ENCODE measurements around the gene SUCO. TPM values are rescaled to one million over a fixed set of nuclear protein-coding genes. Genes with fewer than 3 reads are reported as not detected.

Gene SUCO
- total RNA-seq, 4 donors from 2014 or later, result 5.8 to 11.3 (median 6.4) TPM

GRCh38 chr1:172559572-172560210 is 26.7 kb downstream of the SUCO start:
- in situ Hi-C loops (cut with MboI; ENCODE audit: low sequenced_read_pairs in 4 of 4), result no loop called here
- no peak for TF ChIP-seq CTCF (IDR thresholded peaks at IDR 0.05 in 4 of 5, conservative IDR thresholded peaks at IDR 0.05 in 1 of 5)
- no peak for TF ChIP-seq POLR2A (IDR thresholded peaks at IDR 0.05)
- Histone ChIP-seq H3K9me3 (no peaks in the 10 kb centered on the region), H3K27ac (no peak overlapping the region), H3K4me1 (no peaks in the 10 kb centered on the region), H3K4me3 (no peak overlapping the region), H3K27me3 (no peaks in the 10 kb centered on the region), H3K36me3 (peaks cover 0 to 25% of the 10 kb centered on the region in 2 donors)
- DNase-seq (no peak), ATAC-seq (no peak)
- intact Hi-C loops (cut with DNase I; ENCODE audit: low total_unique reads), result no loop called here

GRCh38 chr1:172561252-172561651 is 28.3 kb downstream of the SUCO start:
- no peak for ATAC-seq
- Histone ChIP-seq H3K4me3 (no peak overlapping the region), H3K27ac (no peak overlapping the region), H3K4me1 (no peaks in the 10 kb centered on the region), H3K36me3 (peaks cover 0 to 25% of the 10 kb centered on the region in 2 donors), H3K27me3 (no peaks in the 10 kb centered on the region), H3K9me3 (no peaks in the 10 kb centered on the region)
- DNase-seq, result no peak
- in situ Hi-C loops (cut with MboI; ENCODE audit: low sequenced_read_pairs in 4 of 4), result no loop called here
- intact Hi-C loops (cut with DNase I; ENCODE audit: low total_unique reads), result no loop called here
- no peak for TF ChIP-seq CTCF (IDR thresholded peaks at IDR 0.05 in 4 of 5, conservative IDR thresholded peaks at IDR 0.05 in 1 of 5)

- no peak overlapping the region for H3K4me3 ChIP-seq
- no peaks in the 10 kb centered on the region for H3K27me3 ChIP-seq
- H3K27ac ChIP-seq, result no peak overlapping the region
- H3K36me3 ChIP-seq, result peaks cover 0 to 34% of the 10 kb centered on the region in 2 donors
- in situ Hi-C loops (cut with MboI; ENCODE audit: low sequenced_read_pairs in 4 of 4) (no loop called here), intact Hi-C loops (cut with DNase I; ENCODE audit: low total_unique reads) (no loop called here)
- DNase-seq (no peak), ATAC-seq (no peak)
- H3K9me3 ChIP-seq, result no peaks in the 10 kb centered on the region
- TF ChIP-seq CTCF (IDR thresholded peaks at IDR 0.05 in 4 of 5, conservative IDR thresholded peaks at IDR 0.05 in 1 of 5) (no peak), POLR2A (IDR thresholded peaks at IDR 0.05) (no peak)
- no peaks in the 10 kb centered on the region for H3K4me1 ChIP-seq
These were observed 33.4 kb downstream of the SUCO start for GRCh38 chr1:172566196-172566997.

- intact Hi-C loops (cut with DNase I; ENCODE audit: low total_unique reads) (no loop called here), in situ Hi-C loops (cut with MboI; ENCODE audit: low sequenced_read_pairs in 4 of 4) (no loop called here)
- Histone ChIP-seq H3K4me3 (no peak overlapping the region), H3K4me1 (no peaks in the 10 kb centered on the region), H3K27me3 (no peaks in the 10 kb centered on the region), H3K36me3 (peaks cover 0 to 34% of the 10 kb centered on the region in 2 donors), H3K9me3 (no peaks in the 10 kb centered on the region), H3K27ac (no peak overlapping the region)
- ATAC-seq (no peak), DNase-seq (no peak)
- TF ChIP-seq CTCF (IDR thresholded peaks at IDR 0.05 in 4 of 5, conservative IDR thresholded peaks at IDR 0.05 in 1 of 5) (no peak), POLR2A (IDR thresholded peaks at IDR 0.05) (no peak)
These were observed 34.8 kb downstream of the SUCO start for GRCh38 chr1:172567720-172568119.

Measured in gastrocnemius medialis (tissue), 4 donors.